GM10266 (cell line): ENCODE measurements around the gene STAB1.

Source experiments
- DNase-seq: peaks from one replicate; pipeline ENCODE4 v3.0.0; 2012; ENCODE audit errors: extremely low spot score
- TF ChIP-seq, protein P1 (sequence below): IDR thresholded peaks from 2 replicates; pipeline ENCODE4 v1.5.1; 2012; ENCODE audit warnings: mild to moderate bottlenecking, low read depth; ENCODE audit not compliant: control insufficient read depth, insufficient read depth; ENCODE audit errors: missing control alignments

The STAB1 gene

DNA sequence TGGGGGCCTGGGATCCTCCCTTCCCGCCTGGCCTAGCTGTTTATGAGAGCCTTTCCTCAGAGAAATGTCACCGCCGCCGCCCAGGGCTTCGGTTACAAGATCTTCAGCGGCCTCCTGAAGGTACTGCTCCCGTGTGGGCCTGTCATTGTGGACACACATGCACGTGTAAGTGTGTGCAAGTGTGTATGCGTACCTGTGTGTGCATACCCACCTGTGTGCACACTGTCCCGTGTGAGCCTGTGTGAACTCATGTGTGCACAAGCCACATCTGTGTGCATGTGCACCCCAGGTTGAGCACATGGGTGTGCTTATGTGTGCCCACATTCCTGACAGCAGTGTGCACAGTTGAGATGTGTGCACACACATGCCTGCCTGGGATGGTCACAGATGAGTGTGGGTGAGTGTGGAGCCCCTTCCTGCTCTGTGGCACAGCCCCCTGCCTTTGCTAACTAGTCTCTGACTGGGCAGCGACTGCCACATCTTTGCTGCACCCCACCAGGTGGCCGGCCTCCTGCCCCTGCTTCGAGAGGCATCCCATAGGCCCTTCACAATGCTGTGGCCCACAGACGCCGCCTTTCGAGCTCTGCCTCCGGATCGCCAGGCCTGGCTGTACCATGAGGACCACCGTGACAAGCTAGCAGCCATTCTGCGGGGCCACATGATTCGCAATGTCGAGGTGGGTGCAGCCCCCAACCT, 24.5 kb downstream of the STAB1 start:
- no peak for DNase-seq
- TF ChIP-seq, protein P1, sequence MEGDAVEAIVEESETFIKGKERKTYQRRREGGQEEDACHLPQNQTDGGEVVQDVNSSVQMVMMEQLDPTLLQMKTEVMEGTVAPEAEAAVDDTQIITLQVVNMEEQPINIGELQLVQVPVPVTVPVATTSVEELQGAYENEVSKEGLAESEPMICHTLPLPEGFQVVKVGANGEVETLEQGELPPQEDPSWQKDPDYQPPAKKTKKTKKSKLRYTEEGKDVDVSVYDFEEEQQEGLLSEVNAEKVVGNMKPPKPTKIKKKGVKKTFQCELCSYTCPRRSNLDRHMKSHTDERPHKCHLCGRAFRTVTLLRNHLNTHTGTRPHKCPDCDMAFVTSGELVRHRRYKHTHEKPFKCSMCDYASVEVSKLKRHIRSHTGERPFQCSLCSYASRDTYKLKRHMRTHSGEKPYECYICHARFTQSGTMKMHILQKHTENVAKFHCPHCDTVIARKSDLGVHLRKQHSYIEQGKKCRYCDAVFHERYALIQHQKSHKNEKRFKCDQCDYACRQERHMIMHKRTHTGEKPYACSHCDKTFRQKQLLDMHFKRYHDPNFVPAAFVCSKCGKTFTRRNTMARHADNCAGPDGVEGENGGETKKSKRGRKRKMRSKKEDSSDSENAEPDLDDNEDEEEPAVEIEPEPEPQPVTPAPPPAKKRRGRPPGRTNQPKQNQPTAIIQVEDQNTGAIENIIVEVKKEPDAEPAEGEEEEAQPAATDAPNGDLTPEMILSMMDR: no peak

DNA sequence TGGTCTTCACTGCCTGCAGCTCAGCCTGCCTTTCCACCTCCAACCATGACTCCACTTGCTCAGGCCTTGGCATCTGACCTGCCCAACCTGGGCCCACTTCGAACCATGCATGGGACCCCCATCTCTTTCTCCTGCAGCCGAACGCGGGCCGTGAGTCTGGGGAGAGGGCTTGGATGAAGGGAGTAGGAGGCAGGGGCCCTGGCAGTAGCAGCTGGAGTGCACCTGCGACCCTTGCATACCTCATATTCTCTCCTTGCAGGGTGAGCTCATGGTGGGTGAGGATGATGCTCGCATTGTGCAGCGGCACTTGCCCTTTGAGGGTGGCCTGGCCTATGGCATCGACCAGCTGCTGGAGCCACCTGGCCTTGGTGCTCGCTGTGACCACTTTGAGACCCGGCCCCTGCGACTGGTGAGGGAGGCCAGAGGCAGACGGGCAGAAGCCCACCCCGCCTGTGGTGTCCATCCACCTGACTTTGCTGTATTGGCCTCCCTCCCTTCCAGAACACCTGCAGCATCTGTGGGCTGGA, 25.1 kb downstream of the STAB1 start:
- DNase-seq: no peak
- TF ChIP-seq, protein P1: no peak

DNA sequence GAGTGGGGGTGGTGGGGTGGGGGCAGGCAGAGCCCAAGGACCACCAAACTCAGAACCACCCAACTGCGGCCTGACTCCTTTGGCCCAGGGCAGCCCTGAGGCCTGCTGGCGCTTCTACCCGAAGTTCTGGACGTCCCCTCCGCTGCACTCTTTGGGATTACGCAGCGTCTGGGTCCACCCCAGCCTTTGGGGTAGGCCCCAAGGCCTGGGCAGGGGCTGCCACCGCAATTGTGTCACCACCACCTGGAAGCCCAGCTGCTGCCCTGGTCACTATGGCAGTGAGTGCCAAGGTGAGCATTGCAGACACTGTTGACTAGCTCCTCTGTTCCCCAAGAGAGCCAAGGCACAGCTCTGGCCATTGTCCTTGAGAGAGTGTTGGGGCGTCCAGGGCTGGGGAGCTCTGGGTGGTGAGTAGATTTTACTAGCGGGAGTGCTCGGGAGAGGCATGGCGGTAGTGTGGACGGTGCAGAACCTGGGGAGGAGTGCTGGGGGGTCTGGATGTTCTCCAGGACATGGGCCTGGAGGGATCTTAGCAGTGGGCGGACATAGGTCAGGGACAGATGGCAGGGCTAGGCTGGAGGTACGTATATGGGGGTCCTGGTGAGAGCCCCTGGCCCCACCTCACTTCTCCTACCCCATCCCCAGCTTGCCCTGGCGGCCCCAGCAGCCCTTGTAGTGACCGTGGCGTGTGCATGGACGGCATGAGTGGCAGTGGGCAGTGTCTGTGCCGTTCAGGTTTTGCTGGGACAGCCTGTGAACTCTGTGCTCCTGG, 25.8 kb downstream of the STAB1 start:
- DNase-seq: no peak
- TF ChIP-seq, protein P1: no peak

DNA sequence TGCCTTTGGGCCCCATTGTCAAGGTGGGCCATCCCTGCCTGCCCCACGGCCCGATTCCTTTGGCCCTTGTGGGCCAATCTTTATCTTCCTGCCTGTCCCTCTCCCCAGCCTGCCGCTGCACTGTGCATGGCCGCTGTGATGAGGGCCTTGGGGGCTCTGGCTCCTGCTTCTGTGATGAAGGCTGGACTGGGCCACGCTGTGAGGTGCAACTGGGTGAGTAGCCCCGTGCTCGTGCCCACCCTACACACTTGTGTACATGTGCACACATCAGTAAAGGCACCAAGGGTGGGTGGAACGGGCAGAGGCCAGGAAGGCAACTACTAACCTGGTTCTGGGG, 26.3 kb downstream of the STAB1 start:
- TF ChIP-seq, protein P1: no peak
- no peak for DNase-seq

DNA sequence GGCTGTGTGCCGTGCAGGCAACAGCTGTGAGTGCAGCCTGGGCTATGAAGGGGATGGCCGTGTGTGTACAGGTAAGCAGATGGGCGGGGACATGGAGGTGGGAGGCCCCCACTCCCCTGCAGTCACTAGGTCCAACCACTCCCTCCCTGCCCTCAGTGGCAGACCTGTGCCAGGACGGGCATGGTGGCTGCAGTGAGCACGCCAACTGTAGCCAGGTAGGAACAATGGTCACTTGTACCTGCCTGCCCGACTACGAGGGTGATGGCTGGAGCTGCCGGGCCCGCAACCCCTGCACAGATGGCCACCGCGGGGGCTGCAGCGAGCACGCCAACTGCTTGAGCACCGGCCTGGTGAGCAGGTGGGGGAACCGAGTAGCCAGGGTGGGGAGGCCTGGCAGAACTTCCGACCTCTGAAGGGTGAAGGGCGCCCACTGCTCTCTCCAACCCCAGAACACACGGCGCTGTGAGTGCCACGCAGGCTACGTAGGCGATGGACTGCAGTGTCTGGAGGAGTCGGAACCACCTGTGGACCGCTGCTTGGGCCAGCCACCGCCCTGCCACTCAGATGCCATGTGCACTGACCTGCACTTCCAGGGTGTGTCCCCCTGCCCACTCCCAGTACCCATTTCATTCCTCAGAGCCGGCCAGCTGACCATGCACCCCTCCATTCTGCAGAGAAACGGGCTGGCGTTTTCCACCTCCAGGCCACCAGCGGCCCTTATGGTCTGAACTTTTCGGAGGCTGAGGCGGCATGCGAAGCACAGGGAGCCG, 26.9 kb downstream of the STAB1 start:
- DNase-seq: no peak
- TF ChIP-seq, protein P1: no peak

DNA sequence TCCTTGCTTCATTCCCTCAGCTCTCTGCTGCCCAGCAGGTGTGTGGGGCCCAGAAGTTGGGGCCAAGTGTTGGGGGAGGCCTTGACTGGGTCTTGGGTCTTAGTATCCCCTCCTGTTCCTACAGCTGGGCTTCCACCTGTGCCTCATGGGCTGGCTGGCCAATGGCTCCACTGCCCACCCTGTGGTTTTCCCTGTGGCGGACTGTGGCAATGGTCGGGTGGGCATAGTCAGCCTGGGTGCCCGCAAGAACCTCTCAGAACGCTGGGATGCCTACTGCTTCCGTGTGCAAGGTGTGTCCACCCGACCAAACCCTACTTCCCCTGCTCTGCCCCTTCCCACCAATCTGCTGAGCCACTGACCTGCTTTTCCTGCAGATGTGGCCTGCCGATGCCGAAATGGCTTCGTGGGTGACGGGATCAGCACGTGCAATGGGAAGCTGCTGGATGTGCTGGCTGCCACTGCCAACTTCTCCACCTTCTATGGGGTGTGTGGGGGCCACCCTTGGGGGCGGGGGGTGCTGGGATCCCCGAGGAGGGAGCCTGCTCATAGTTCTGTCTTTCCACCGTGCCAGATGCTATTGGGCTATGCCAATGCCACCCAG, 27.6 kb downstream of the STAB1 start:
- TF ChIP-seq, protein P1: no peak
- no peak for DNase-seq
